ENCODE results near the gene MBL2.

DNA sequence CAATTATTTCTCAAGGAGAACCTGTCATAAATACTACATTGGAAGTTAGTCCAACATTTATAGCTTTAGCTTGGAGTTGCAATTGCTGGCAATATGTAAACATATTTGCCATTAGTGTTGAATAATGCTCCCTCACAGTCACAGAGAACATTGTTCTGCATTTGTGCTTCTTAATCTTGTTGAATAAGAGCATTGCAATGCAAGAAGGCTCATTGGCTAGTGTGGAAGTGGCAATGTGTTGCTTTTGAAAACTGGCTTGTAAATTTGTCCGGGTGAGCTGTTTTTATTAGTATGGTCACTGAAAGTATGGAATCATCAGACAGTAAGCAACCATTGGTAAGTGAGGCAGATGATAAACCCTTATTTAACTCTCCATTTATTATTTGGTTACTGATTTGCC, 47.7 kb upstream of the MBL2 start:
- TF ChIP-seq, protein P1, sequence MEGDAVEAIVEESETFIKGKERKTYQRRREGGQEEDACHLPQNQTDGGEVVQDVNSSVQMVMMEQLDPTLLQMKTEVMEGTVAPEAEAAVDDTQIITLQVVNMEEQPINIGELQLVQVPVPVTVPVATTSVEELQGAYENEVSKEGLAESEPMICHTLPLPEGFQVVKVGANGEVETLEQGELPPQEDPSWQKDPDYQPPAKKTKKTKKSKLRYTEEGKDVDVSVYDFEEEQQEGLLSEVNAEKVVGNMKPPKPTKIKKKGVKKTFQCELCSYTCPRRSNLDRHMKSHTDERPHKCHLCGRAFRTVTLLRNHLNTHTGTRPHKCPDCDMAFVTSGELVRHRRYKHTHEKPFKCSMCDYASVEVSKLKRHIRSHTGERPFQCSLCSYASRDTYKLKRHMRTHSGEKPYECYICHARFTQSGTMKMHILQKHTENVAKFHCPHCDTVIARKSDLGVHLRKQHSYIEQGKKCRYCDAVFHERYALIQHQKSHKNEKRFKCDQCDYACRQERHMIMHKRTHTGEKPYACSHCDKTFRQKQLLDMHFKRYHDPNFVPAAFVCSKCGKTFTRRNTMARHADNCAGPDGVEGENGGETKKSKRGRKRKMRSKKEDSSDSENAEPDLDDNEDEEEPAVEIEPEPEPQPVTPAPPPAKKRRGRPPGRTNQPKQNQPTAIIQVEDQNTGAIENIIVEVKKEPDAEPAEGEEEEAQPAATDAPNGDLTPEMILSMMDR (IDR thresholded peaks at IDR 0.05): no peak
- TF ChIP-seq POLR2A (IDR thresholded peaks at IDR 0.05): no peak

Measured in sigmoid colon (tissue), 3 donors.